NCI-H187 treated with DMSO at 0.1 percent for 48 hours (cell line): ENCODE results near the gene TACO1.

Experiments
- DNase-seq: peaks from one replicate; lab custom pipeline; 2025; lab: John Stamatoyannopoulos, UW

TACO1 gene

GRCh38 chr17:63601439-63602371 is 1.0 kb downstream of the TACO1 start:
- no peak for DNase-seq

GRCh38 chr17:63609816-63610573 is 9.3 kb downstream of the TACO1 start:
- no peak for DNase-seq

- no peak for DNase-seq
These were observed 10.2 kb downstream of the TACO1 start for GRCh38 chr17:63610854-63611253.

GRCh38 chr17:63611354-63611753 is 10.7 kb downstream of the TACO1 start:
- no peak for DNase-seq

GRCh38 chr17:63613663-63614062 is 13.0 kb downstream of the TACO1 start:
- no peak for DNase-seq

DNA sequence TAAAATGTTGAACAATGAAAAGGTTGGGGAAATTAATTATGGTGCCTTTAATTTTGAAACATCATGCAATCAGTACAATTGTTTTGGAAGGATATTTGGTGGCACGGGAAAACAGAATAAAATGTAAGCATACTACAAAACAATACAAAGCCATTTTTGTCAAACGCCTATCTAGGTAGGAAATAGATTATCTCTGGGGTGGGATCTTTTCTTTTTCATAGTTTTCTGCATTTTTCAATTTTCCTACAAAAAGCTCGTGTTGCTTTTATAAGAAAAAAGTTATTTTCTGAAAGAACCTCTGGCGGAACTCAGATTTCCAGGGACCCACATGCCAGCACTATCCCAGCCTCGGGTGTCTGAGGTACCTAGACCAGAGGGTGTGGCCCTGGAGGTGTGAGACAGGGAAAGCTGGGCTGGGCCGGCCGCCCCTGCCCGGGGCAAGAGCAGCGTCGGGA is 20.6 kb downstream of the TACO1 start:
- DNase-seq: no peak

- peak; percentile 99 for DNase-seq
These were observed 21.2 kb downstream of the TACO1 start, which contains the start of gene MAP3K3 for GRCh38 chr17:63621684-63622573. Gene MAP3K3 (plus strand): TSS chr17:63622417. CDS start chr17:63622760, 343 bp downstream.

DNA sequence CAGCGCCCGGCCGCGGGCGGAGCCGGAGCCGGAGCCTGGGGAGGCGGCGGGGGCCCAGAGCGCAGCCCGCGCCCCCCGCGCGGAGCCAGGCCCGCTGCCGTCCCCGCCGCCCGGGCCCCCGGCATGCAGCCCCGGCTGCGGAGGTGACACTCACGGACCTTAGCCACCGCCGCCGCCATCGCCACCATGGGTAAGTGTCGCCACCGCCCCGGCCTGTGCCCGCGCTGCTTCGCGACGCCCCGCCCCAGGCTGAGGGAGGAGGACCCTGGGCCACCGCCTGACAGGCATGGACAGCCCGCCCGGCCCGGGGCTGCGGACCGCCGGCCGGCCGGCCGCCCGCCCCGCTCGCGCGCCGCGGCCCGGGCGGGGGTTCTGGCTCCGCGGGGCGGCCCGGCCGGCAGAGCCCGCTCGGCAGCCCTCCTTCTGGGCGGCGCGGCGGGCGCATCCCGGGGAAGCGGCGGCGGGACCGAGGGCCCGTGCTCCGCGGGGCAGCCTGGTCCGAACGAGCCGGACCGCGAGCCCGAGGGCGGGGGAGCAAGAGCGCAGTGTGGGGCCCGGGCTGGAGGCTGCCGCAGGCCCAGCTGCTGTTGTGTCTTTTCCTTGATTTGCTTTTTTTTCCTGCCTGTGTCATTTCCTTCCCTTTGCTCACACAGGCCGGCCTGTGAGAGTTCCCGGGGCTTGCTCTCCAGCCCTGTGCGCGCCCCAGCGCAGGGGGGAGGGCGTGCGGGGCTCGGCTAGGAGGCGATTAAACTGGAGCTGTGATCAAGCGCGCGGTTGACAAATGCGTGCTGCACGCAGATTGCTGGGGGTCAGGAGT is 22.1 kb downstream of the TACO1 start:
- DNase-seq: no peak

DNA sequence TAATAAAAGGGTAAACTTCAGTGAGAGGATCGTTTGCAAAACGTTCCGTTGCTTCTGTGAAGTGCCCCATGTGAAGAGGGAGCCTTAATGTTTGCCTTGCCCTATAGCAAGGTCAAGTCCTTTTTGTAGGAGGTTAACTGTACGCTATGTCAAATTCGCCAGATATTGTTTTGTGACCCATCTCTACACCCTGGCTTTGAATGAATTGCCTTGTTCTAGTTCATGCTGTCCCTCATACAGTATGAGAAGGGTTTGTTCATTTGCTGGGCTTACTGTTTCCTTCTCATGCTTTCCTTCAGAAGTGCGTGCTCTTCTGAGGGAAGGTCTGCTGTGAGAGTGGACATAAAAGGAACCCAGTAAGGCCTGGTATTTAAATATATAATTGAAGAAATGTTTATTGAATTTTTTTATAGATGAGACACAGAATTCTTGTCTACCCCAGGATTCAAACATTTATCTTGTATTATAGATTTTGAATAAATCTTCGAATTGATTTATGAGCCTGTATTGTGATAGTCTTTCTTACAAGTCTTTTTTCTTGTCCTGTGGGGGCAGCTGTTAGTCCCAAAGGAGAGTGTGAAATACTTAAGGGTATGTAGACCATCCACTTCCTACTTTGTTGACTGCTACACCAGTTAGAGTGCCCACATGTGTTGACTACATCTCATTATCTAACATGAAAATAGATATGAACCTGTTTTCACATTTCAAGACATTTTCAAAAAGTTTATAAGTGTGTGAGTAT is 23.3 kb downstream of the TACO1 start:
- DNase-seq: no peak

- no peak for DNase-seq
These were observed 23.8 kb downstream of the TACO1 start for GRCh38 chr17:63624531-63624880.

- no peak for DNase-seq
These were observed 26.0 kb downstream of the TACO1 start for GRCh38 chr17:63626551-63627180.

DNA sequence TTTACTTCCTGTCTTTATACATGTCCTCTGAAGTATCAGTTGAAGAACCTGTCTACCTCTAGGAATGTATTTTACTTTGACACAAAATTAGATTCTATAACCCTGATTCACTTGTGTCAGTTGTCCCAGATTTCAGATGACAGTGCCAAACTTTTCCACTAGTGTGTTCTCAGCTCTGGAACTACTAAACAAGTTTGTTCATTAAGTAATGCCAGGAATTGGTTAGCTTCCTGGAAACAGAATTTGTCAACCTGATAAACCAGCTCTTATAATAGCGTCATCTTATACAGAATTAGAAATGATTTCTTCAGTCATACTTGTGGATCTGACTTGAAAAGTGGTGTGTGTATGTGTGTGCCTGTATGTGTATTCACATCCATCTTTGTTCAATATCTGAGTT is 28.9 kb downstream of the TACO1 start:
- DNase-seq: no peak

DNA sequence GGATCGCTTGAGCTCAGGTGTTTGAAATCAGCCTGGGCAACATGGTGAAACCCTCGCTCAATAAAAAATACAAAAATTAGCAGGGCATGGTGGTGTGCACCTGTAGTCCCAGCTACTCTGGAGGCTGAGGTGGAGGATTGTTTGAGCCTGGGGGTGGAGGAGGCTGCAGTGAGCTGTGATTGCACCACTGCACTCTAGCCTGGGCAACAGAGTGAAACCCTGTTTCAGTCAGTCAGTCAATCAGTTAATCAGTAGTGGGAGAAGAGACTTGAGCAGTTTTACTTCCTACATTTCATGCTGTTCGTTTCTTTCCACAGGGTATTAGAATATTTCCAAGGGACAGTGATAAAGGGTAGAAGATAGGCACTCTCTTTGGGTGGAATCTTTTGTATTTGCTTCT is 30.4 kb downstream of the TACO1 start:
- DNase-seq: no peak

- no peak for DNase-seq
These were observed 30.9 kb downstream of the TACO1 start for GRCh38 chr17:63631626-63632025.

DNA sequence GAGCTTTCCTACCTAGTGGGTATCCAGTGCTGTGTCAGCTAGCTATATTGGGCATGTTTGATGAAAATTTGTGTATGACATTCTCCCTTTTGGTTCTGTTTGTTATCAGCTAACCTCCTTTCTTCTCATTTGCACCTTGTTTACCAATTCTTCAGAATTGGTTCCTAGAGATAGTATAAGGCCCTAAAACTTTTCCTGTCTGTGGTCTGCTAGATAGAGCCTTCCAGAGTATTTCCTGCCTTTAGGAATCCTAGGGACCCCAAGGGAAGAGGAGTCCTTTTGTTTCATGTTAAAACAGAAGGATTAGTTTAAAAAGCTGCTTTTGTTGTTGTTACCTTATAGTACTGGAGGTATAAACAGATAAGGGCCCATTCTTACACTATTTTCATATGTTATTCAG is 33.0 kb downstream of the TACO1 start:
- DNase-seq: no peak

DNA sequence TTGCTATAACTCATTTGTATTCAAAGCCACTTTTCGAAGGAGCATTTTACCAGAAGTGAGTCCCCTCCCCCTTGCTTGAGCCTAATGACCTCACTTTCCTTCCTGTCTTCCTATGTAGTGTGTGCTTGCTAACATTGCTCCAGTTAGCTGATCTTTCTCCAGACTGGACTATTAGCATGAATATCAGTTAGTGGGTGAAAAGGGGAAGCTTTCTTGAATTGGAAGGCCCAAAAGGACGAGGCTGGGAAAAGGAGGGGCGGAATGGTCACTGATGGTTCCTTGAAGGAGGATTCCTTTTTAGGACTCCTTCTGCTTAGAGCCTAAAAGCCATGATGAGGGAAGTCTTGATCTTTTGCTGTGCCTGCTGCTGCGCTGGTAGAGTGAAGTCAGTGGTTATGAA is 33.5 kb downstream of the TACO1 start:
- DNase-seq: no peak

DNA sequence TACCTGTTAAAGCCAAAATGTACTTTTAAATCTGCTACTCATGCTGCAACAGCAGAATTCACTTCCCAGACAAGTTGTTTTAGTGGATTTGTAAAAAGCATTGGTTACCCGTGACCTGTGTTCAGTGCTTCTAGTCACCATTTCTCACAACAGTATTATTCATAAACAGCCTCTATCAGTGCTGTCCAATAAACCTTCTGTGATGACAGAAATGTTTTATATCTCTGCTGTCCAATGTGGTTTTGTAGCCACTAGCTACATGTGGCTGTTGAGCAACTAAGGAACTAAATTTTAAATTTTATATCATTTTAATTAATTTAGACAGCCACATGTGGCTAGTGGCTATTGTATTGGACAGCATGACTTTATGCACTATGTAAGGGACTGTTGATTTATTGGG is 34.1 kb downstream of the TACO1 start:
- no peak for DNase-seq

GRCh38 chr17:63635290-63635689 is 34.6 kb downstream of the TACO1 start:
- no peak for DNase-seq

GRCh38 chr17:63635787-63636186 is 35.1 kb downstream of the TACO1 start:
- no peak for DNase-seq

DNA sequence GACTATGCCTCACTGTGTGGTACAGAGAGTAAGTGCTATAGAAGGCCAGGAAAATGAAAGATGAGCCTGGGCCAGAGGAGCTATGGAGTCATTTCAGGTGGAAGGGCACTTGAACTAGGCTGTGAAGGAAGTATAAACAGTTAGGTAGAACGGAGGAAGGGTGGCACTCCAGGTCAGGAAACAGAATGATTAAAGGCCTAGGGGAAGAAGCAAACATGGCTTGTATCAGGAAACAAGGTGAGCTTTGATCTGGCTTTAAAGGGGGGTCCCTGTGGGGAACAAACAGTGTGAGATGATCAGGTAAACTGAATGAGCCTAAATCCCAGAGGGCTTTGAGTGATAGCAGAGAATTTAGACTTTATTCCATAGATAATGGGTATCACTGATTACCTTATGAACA is 38.4 kb downstream of the TACO1 start:
- no peak for DNase-seq
